GM19193 (cell line): ENCODE results near the gene SNRNP48.

ENCODE experiments used
- POLR2A ChIP-seq: IDR thresholded peaks from 4 replicates; pipeline ENCODE4 v1.6.1; 2011; ENCODE audit not compliant: insufficient read depth, insufficient read length; ENCODE audit errors: extremely low read depth

SNRNP48 gene

GRCh38 chr6:7617801-7618764 lies 28.1 kb downstream of the SNRNP48 start:
- no peak for TF ChIP-seq POLR2A

- no peak for TF ChIP-seq POLR2A
Measured at GRCh38 chr6:7621761-7622160, 31.8 kb downstream of the SNRNP48 start.

- TF ChIP-seq POLR2A = no peak
Measured at GRCh38 chr6:7624796-7625710, 35.1 kb downstream of the SNRNP48 start.

GRCh38 chr6:7628479-7628878 lies 38.5 kb downstream of the SNRNP48 start:
- TF ChIP-seq POLR2A = no peak

- TF ChIP-seq POLR2A = no peak
Measured at GRCh38 chr6:7628909-7629308, 38.9 kb downstream of the SNRNP48 start.

- no peak for TF ChIP-seq POLR2A
Measured at GRCh38 chr6:7629321-7629720, 39.3 kb downstream of the SNRNP48 start.

- TF ChIP-seq POLR2A = no peak
Measured at GRCh38 chr6:7630792-7631191, 40.8 kb downstream of the SNRNP48 start.

GRCh38 chr6:7631466-7631865 lies 41.5 kb downstream of the SNRNP48 start:
- TF ChIP-seq POLR2A = no peak

GRCh38 chr6:7632501-7633290 lies 42.7 kb downstream of the SNRNP48 start:
- TF ChIP-seq POLR2A = no peak

- no peak for TF ChIP-seq POLR2A
Measured at GRCh38 chr6:7633361-7633760, 43.4 kb downstream of the SNRNP48 start.

- TF ChIP-seq POLR2A = no peak
Measured at GRCh38 chr6:7636151-7636550, 46.2 kb downstream of the SNRNP48 start.

- no peak for TF ChIP-seq POLR2A
Measured at GRCh38 chr6:7637533-7637932, 47.5 kb downstream of the SNRNP48 start.

- no peak for TF ChIP-seq POLR2A
Measured at GRCh38 chr6:7639427-7639826, 49.4 kb downstream of the SNRNP48 start.

- no peak for TF ChIP-seq POLR2A
Measured at GRCh38 chr6:7640016-7640415, 50.0 kb downstream of the SNRNP48 start.
